GM19099 (cell line): ENCODE data around the gene RNF6.
A peak's percentile ranks its signal among the peaks of the same experiment; 100 is the strongest.

Experiments
- POLR2A ChIP-seq: IDR thresholded peaks from 3 replicates; pipeline ENCODE4 v1.6.1; 2011; ENCODE audit warnings: low read depth; ENCODE audit not compliant: insufficient read length; ENCODE audit errors: extremely low read depth

RNF6 gene

DNA sequence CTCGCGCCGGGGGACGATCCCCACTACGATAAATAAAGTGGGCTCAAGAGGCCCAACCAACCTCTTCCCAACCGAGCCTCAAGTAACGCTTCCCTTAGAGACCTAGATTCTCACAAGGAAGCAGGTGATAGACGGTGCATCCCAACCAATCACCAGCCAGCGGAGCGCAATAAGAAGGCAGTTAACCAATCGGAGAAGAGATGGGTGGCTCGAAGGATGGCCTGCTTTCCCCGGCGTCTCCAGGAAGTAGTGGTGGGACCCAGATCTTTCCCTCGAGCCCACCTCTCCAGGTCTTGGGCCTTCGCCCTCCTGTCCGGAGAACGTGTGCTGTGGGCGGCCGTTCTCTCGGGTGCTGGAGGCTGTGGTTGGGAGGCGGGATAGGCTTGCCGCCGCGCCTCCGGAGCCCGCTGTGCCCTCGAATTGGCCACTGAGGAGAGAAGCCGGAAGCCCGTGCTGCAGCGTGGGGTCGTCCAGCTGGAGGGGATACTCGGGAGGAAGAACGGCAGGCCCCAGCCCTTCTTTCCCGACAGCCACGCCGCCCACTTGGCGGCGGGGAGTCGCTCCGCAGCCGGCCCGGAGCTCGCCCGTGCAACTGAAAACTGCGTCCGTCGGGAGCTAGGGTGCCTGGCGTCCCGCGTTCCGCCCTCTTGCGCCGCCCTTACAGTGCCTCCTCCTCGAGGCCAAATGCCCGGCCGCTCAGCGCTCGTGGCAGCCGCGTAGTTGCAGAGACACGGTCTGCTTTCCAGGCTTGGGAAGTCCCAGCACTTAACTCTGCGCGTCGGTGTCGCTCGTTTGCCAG lies at the start of gene RNF6:
TSS of gene RNF6 (minus strand) at position 594 of the 799 bp plus-strand sequence. CDS start 2,665 bp downstream, outside the sequence.
- TF ChIP-seq POLR2A: peak; percentile 85

DNA sequence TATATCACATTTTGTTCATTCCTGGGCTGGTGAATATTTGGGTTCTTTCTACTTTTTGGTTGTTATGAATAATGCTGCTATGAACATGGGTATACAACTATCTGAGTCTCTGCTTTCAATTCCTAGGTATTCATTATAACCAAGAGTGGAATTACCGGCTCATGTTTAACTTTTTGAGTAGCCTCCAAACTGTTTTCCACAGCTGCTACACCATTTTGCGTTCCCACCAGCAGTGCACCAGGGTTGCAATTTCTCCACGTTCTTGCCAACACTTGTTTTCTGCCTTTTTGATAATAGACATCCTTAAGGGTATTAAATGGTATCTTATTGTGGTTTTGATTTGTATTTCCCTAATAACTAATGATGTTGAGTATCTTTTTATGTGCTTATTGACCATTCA lies 48.6 kb upstream of the RNF6 start:
- no peak for TF ChIP-seq POLR2A

DNA sequence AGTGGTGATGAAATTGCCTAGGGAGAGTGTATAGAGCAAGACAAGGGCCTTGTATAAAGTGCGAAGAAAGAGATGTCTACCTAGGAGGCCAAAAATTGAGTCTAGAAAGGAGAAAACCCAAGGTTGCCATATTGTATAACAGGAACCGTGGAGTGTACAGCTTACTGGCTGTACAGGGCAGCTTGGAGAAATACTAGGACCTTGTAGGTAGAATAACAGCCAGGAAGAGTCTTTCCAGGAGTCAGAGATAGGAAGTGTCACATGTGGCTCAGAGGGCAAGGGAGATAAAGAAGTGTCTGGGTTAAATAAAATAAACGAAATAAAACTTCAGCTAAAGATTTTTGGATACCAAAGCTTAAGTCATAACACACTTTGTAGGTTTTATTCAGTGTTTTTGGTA lies 44.2 kb upstream of the RNF6 start:
- TF ChIP-seq POLR2A: no peak

DNA sequence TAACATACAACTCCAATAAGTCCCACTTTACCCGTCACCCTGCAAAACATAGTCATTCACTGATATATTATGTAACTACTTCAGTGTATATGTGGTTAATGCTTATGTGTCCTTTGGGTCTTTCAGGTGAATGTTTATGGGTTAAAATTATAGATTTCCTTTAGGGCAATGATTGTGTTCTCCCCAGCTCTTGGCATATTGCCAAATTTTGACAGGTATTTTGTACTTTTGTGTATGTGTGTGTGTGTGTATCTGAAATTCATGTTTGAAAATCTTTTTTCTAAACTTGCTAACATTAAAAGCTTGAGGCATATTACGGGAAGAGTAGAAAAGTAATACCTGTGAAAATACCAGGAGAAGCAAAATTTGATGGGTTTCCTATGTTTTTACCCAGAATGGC lies 40.0 kb upstream of the RNF6 start:
- no peak for TF ChIP-seq POLR2A

DNA sequence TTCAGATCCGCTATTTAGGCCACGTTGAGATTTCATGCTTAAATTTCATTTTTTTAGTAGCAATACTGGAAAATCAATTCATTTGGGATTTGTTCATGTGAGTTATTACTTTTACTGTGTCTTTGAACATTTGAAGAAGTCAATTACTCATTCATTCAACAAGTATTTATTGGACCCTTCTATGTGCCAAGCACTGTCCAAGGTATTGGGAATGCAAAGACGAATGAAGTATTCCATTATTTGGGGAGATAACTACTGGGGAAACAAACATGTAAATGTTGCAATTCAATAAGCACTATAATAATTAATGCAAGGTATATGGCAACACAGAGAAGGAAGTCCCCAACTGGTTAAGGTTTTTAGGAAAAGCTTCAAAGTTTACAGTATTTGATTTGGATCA lies 37.5 kb upstream of the RNF6 start:
- TF ChIP-seq POLR2A: no peak

DNA sequence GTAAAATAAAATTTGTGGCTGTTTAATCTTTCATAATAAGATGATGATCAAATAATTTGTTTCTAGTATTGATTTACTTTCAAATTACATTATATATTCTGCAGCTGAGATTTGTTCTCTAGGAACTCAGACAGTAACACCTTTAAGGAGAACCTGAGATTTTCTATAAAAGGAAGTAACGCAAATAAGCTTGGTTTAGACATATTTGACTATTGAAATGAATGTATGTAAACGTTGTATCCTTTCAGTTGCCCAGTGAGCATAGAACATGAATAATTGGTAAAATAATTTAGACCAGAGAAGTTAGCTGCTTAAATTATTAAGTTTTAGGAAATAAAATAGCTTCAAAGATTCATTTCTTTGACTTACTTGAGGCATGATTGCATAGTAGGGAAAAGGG lies 34.9 kb upstream of the RNF6 start:
- no peak for TF ChIP-seq POLR2A

DNA sequence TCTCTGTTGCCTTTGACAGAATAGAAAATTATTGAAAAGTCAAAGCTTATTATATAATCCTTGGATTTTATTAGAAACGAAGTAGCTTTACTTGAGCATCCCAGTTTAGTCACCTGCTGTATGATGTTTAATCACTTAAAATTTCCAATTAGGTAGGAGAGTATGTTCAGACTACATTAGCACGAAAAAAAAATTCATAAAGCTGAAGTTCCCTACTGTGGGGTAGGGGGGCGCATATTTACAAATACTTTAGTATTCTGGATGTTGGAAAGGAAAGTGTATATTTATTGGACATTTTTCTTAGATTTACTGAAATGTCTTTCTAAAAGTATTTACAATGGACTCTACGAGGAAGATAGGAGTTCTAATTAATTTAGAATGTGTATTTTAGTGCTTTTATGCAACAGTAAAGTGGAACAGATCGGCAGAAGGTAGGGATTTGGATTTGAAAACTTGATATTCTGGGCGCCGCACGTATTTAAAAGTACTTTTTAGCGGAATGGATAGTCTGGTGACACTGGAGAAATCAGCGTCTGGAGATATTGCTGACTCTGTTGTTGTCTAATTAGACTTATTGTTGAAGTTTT lies 33.7 kb upstream of the RNF6 start:
- no peak for TF ChIP-seq POLR2A

DNA sequence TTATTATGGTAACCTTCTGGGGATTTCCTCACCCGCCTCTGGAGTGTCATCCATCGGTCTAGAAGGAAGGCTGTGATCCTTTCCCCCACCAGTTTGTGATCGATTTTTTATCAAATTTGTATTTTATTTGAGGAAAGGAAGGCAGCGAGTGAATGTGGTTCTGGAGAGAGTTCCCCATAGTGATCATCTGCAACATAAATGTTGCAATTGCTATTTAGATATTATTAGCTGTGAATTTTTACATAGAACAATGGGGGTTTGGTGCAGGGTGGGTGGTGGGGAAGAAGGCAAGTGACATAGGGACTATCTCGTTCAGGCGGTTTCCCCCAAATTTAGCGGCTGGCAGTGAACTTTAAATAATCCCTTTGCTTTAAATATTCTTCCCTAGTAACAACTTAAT lies 33.0 kb upstream of the RNF6 start:
- TF ChIP-seq POLR2A: no peak

DNA sequence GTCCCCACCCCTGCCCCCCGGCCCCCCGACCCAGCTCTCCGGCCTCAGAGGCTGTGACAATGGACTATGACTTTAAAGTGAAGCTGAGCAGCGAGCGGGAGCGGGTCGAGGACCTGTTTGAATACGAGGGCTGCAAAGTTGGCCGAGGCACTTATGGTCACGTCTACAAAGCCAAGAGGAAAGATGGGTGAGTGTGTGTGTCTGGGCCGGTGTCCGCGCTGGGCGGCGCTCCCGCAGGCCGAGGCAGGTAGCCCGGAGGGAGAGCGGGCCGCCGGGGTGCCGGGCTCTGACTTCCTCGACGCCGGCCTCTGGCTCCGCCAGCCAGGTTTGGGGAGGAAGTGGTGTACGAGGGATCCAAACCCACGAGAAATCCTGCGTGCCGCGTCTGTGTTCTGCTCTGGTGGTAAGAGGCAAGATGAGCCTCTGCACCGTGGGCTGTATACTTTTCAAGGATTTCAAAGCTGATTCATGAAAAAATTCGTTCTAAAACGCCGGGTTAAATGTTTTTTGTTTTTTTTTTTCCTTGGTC lies 32.5 kb upstream of the RNF6 start:
- TF ChIP-seq POLR2A: no peak

DNA sequence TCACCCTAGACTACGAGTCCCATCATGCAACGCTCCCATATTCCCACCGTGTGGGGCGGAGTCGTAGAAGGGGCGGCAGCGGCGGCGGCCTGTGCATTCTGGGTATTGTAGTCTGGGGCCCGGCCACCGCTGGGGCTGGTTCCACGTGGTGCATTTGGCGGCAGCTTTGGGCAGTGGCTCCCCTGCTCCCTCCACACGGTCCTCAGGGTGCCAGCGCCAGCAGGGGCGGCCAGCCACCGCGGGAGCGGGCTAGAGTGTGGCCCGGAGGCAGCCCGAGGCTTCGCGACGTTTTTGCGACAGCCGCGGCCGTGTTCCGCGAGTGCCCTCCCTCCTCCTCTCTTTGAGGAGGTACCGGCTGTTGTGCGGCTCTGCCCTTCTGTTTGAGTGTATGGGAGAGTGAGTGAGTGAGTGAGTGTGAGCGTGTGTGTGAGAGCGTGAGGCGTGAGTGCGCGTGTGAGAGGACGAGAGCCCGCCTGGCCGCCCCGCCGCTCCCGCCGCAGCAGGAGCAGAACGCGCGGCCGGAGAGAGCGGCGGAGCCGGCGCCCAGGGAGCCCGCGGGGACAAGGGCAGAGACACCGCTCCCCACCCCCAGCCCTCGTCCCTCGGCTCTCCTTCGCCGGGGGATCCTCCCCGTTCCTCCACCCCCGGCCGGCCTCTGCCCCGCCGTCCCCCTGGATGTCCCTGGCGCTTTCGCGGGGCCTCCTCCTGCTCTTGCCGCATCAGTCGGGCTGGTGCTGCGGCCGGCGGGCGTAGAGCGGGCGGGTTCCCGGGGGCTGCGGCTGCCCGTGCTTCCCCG lies 31.9 kb upstream of the RNF6 start, which contains the start of gene CDK8:
TSS of gene CDK8 (plus strand) at position 343 of the 796 bp plus-strand sequence. CDS start 513 bp downstream, outside the sequence.
- TF ChIP-seq POLR2A: peak; percentile 76

DNA sequence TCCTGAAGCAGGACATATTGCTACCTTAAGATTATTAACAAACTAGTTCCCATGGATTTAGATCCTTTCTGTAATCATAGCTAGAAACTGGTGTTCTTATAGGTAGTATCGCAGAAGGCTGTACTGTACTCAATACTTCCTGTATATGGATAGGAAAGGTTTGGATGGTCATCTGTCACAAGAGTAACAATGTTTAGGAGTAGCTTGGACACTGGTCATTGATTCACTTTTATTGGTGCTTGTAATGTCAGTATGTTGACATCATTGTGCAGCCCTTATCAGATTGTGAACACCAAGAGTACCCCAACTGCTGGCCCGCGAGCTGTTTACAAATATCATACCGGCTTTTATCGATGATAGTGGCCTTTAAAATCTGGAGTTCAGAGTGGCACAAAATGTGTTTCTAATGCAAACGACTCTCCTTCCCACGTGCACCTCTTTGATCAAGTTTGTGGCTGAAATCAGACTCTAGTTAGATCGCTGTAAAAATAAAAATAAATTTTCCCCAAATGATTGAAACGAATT lies 31.2 kb upstream of the RNF6 start:
- TF ChIP-seq POLR2A: no peak

DNA sequence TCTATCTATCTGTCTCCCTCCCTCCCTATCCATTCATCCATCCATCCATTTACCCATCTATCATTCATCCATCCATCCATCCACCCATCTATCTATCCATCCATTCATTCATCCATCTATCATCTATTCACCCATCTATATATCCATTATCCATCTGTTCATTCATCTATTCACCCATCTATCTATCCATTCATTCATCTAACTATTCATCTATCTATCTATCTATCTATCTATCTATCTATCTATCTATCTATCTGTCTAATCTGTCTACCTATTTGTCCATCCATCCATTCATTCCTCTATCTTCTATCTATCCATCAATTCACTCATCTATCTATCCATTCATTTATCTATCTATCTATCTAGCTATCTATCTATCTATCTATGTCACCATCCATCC lies 27.4 kb upstream of the RNF6 start:
- TF ChIP-seq POLR2A: no peak

DNA sequence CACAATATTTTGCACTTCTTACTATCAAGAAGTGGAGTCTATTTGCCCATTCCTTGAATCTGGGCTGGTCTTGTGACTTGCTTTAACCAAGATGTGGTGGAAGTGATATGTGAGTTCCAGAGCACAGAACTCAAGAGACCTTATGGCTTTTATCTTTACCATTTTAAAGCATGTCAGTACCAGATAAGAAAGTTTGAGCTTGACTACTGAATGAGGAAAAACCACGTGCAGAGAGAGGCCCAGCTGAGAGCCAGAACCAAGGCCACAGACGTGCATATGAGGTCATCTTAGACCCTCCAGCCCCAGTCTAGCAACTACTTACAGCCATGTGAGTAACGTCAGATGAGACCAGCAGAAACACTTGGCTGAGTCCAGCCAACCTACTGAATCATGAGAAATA lies 25.5 kb upstream of the RNF6 start:
- TF ChIP-seq POLR2A: no peak

DNA sequence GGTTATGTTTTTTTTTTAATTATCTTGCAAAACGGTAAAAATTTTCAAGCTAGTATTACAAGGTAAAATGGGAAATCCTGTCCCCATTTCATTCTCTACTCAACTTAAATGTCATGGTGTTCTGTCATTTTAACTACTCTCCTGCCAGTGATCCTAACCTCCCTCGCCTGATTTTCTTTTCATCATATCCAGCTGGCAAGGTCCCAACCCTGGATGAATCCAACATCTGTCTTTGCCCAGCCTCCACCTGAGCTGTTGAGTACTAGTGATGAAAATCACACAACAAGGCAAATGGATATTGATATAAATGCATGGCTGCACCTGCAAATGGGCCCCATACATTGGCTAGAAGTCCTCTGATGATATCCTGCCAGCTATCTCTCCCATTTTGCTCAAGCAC lies 24.9 kb upstream of the RNF6 start:
- TF ChIP-seq POLR2A: no peak

DNA sequence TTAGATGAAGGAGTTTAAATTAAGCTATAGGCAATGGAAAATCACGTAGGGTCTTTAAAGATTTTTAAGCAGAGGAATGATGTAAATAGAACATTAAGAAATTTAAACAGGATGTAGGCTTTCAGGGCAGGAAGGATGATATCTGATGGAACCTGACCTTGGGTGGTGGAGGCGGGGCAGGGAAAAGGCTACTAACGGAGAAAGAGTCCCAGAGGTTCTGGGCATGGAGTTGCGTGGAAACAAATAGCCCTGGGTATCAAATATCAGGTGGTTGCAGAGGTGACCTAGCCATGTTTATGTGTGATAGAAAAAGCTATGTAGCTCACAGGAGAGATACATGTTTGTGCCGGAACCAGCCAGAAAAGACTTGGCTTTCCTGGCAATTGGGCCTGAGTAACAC lies 24.0 kb upstream of the RNF6 start:
- no peak for TF ChIP-seq POLR2A
